NT2/D1 (cell line): ENCODE data around the gene TACSTD2.
"Not testable (repeated sequence)": the region's sequence is repeated elsewhere in the genome, so short reads cannot be mapped to it uniquely, and the experiment has no call there.

Source experiments
- DNase-seq: peaks from one replicate; pipeline ENCODE4 v3.0.0-alpha.2; 2011; ENCODE audit warnings: low read depth, low spot score
- H3K27me3 ChIP-seq: 2 replicates; pipeline ENCODE4 v1.6.0; 2011; ENCODE audit warnings: mild to moderate bottlenecking; ENCODE audit not compliant: insufficient read length, insufficient read depth
- H3K36me3 ChIP-seq: 2 replicates; pipeline ENCODE4 v1.6.1; 2011; ENCODE audit warnings: mild to moderate bottlenecking, low read length, mixed read lengths; ENCODE audit not compliant: insufficient read depth, insufficient read length
- H3K4me1 ChIP-seq: 2 replicates; pipeline ENCODE4 v1.5.1; 2011; ENCODE audit not compliant: insufficient read depth, insufficient read length
- H3K4me3 ChIP-seq: 2 replicates; pipeline ENCODE4 v1.5.1; 2011; ENCODE audit warnings: low read depth; ENCODE audit not compliant: insufficient read length
- H3K9ac ChIP-seq: 2 replicates; pipeline ENCODE4 v1.6.0; 2011; ENCODE audit warnings: low read depth; ENCODE audit not compliant: insufficient read length
- H3K9me3 ChIP-seq: 2 replicates; pipeline ENCODE4 v1.5.1; 2011; ENCODE audit warnings: mild to moderate bottlenecking, low read length; ENCODE audit not compliant: insufficient read depth
- SUZ12 ChIP-seq: IDR thresholded peaks from 2 replicates; pipeline ENCODE4 v1.6.1; 2011; ENCODE audit not compliant: insufficient read length, insufficient read depth; ENCODE audit errors: extremely low read depth
- YY1 ChIP-seq: IDR thresholded peaks from 2 replicates; pipeline ENCODE4 v1.6.1; 2011; ENCODE audit not compliant: insufficient read length, insufficient read depth
- ZNF274 ChIP-seq: IDR thresholded peaks from 2 replicates; pipeline ENCODE4 v1.6.1; 2011; ENCODE audit warnings: mild to moderate bottlenecking, low read depth, low read length

The TACSTD2 gene

DNA sequence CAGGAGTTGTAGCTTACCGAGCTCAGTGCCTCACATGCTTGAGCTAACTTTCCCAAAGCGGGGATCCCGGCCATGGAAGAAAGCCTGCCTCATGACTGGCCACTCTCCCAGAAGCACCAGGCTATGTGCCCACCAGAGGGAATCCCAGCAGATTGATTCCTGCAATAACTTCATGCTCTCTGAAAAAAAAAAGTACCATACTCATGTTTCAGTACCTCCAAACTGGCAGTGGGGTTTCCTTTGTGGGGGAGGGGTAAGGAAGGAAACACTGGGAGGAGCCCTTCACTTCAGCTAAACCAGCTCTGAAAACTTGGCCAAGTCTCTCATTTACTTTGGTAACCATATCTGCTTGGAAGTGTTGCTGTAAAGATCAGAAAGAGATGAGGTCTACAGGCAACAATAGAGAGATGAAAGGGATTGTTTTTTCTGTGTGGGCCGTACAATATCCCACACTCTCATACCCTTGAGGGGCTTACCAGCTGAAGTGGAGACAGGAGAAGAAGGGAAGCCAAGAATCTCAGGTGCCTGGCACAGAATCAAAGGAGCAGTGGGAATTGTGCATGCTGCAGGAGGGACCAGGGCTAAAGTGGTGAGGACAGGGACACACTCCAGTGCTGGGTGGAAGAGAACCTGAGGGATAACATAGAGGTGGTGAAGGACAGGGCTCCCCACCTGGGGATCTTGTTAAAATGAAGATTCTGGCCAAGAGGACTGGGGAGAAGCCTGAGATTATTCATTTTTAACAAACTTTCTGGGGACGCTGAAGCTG is 42.4 kb upstream of the TACSTD2 start:
- no peak overlapping the region for H3K9ac ChIP-seq
- no peaks in the 10 kb centered on the region for H3K4me1 ChIP-seq
- no peak overlapping the region for H3K4me3 ChIP-seq
- H3K36me3 ChIP-seq = no peaks in the 10 kb centered on the region
- no peak for DNase-seq
- no peaks in the 10 kb centered on the region for H3K9me3 ChIP-seq
- TF ChIP-seq SUZ12 = no peak
- TF ChIP-seq YY1 = no peak
- TF ChIP-seq ZNF274 = no peak
- H3K27me3 ChIP-seq = no peaks in the 10 kb centered on the region

DNA sequence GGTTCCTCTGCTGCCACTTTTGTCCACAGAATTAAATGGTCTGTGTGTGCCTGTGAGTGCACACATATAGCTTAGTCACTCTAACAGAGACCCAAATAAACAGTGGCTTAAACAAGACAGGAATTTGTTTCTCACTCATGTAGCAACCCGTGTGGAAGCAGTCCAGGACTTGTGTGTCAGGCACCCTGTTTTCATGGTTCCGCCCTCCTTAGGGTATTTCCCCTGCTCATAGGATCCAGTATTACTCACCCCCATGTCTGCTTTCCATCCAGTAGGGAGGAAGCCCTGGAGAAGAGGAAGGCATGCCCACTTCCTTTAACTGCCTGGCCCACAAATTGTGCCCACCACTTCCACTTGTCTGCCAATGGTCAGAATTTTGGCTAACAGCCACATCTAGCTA is 41.3 kb upstream of the TACSTD2 start:
- H3K4me3 ChIP-seq = no peak overlapping the region
- no peak for TF ChIP-seq ZNF274
- TF ChIP-seq YY1 = no peak
- no peak for TF ChIP-seq SUZ12
- no peaks in the 10 kb centered on the region for H3K36me3 ChIP-seq
- no peaks in the 10 kb centered on the region for H3K4me1 ChIP-seq
- DNase-seq = no peak
- no peak overlapping the region for H3K9ac ChIP-seq
- H3K27me3 ChIP-seq = no peaks in the 10 kb centered on the region
- no peaks in the 10 kb centered on the region for H3K9me3 ChIP-seq

GRCh38 chr1:58611861-58612385 is 34.9 kb upstream of the TACSTD2 start:
- TF ChIP-seq ZNF274 (no peak), SUZ12 (no peak), YY1 (no peak)
- no peaks in the 10 kb centered on the region for H3K4me1 ChIP-seq
- no peaks in the 10 kb centered on the region for H3K36me3 ChIP-seq
- H3K27me3 ChIP-seq = no peaks in the 10 kb centered on the region
- H3K4me3 ChIP-seq = no peak overlapping the region
- no peak overlapping the region for H3K9ac ChIP-seq
- no peak for DNase-seq
- H3K9me3 ChIP-seq = peaks cover 17% of the 10 kb centered on the region

DNA sequence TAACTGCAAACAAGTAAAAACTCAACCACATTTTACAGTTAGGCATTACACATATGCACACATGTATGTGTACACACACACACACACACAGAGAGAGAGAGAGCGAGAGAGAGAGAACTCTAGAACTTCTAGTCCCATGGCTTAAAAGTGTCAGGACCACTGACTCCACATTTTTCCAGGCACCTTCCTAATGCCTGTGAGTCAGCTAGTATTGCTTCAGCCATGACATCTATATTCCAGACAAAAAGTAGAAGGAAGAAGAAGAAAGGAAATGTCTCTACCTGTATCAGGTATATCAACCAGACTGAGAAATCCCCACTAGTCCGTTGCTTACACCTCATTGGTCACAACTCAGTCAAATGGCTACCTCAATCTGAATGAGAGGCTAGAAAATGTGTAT is 31.9 kb upstream of the TACSTD2 start:
- Histone ChIP-seq H3K27me3 (no peaks in the 10 kb centered on the region), H3K4me3 (no peak overlapping the region), H3K36me3 (no peaks in the 10 kb centered on the region), H3K4me1 (no peaks in the 10 kb centered on the region), H3K9me3 (peaks cover 17% of the 10 kb centered on the region), H3K9ac (no peak overlapping the region)
- TF ChIP-seq YY1 (no peak), SUZ12 (no peak), ZNF274 (no peak)
- DNase-seq = no peak

- Histone ChIP-seq H3K4me3 (no peak overlapping the region), H3K9ac (no peak overlapping the region), H3K27me3 (no peaks in the 10 kb centered on the region), H3K9me3 (peaks cover 17% of the 10 kb centered on the region), H3K4me1 (no peaks in the 10 kb centered on the region), H3K36me3 (no peaks in the 10 kb centered on the region)
- DNase-seq = no peak
- TF ChIP-seq ZNF274 (no peak), SUZ12 (no peak), YY1 (no peak)
These were observed 31.2 kb upstream of the TACSTD2 start for GRCh38 chr1:58608297-58608696.

DNA sequence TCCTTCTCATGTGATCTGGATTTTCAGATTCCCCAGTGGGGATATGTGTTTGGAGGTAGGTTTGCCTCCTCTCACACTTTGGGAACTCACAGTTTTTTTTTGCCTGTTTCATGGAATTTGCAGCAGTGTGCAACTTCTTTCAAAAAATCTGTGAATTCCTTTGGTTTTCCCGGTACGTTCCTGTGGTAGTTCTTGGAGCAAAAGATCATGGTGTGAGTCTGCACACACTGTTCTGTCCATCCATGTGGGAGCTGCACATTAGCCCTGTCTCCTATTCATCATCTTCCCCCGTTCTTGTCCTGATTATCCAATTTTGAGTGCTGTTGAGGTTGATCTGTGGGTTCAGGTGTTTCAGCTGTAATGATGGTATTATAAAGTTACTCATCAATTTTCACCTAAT is 30.3 kb upstream of the TACSTD2 start:
- no peaks in the 10 kb centered on the region for H3K27me3 ChIP-seq
- peaks cover 11% of the 10 kb centered on the region for H3K9me3 ChIP-seq
- H3K4me3 ChIP-seq = no peak overlapping the region
- TF ChIP-seq ZNF274 (no peak), SUZ12 (no peak), YY1 (no peak)
- no peaks in the 10 kb centered on the region for H3K4me1 ChIP-seq
- H3K36me3 ChIP-seq = no peaks in the 10 kb centered on the region
- no peak for DNase-seq
- H3K9ac ChIP-seq = no peak overlapping the region

GRCh38 chr1:58601921-58602320 is 24.9 kb upstream of the TACSTD2 start:
- H3K9me3 ChIP-seq, H3K4me3 ChIP-seq, DNase-seq, H3K9ac ChIP-seq, H3K4me1 ChIP-seq, H3K36me3 ChIP-seq, H3K27me3 ChIP-seq: not testable (repeated sequence)
